MV-4-11 (cell line): ENCODE data around the gene PLXNC1.

Source experiments
- DNase-seq: peaks from one replicate; lab custom pipeline; 2025; lab: John Stamatoyannopoulos, UW

Gene PLXNC1

GRCh38 chr12:94157981-94158411 is 9.6 kb downstream of the PLXNC1 start:
- peak; percentile 35 for DNase-seq

DNA sequence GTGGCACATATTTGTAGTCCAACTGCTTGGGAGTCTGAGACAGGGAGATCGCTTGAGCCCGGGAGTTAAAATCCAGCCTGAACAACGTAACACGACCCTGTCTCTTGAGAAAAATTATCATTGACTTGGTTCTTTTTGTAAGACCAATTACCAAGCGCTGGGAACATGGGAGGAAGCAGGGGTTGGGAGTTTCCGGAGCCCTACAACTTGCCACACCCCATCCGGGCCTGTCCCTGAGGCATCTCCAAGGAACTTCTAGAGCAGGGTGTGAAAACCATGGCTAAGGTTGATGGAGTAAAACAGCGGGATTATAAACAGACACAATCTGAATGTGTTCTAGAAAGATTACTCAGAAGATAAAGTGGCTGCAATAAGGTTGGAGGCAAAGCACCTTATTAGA is 10.3 kb downstream of the PLXNC1 start:
- DNase-seq: no peak

GRCh38 chr12:94162108-94162507 is 13.7 kb downstream of the PLXNC1 start:
- DNase-seq: no peak

- no peak for DNase-seq
These were observed 15.5 kb downstream of the PLXNC1 start for GRCh38 chr12:94163850-94164249.

DNA sequence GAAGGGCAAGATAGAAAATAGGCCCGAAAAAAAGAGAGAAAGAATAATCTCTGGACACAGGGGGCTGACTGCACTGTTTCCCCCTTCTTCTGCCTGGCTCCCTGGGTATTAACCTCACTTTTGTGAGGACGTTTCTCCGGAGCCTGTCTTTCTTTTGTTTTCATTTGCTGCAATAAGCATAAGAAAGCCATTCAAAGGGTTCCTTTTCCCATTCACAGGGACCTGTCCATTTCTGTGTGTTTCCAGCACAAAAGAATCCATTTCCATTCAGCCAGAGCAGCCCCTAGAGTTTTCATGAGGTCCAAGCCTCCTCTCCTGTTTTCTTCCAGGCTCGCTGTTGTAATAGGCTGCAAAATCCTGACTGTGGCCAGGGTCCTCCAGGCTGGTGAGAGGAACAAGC is 16.8 kb downstream of the PLXNC1 start:
- no peak for DNase-seq

DNA sequence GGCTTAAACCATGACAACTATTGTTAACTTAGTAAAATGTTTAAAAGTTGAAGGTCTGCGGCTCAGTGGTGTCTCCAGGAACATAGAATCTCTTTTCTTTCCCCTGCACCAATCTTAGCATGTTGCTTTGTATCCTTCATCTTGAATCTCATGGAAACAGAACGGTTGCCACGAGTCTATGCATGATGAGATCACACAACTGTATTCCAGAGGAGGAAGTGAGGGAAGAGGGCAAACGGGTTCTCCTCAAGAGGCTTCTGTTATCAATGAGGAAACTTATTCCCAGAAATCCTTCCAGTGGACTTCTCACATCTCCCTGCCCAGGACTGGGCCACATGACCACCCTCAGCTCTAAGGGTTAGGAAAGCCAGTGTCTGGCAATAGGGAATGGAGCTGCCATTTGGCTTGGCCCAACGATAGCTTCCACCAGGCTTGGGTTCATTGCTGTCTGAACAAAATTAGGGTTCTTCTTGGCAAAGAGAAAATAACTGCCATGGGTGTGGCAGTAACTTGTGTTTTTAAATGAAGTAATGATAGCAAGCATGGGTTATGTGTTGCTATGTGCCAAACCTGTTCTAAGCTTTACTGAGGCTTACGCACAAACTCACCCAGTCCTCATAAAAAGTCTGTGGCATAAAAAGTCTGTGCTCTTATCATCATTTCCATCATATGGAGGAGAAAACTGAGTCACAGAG is 17.4 kb downstream of the PLXNC1 start:
- DNase-seq: no peak

- no peak for DNase-seq
These were observed 18.8 kb downstream of the PLXNC1 start for GRCh38 chr12:94167071-94167755.

GRCh38 chr12:94167756-94168416 is 19.5 kb downstream of the PLXNC1 start:
- no peak for DNase-seq

- no peak for DNase-seq
These were observed 21.1 kb downstream of the PLXNC1 start for GRCh38 chr12:94169495-94169894.

GRCh38 chr12:94169966-94170689 is 21.8 kb downstream of the PLXNC1 start:
- DNase-seq: no peak

GRCh38 chr12:94170690-94171594 is 22.6 kb downstream of the PLXNC1 start:
- DNase-seq: no peak

DNA sequence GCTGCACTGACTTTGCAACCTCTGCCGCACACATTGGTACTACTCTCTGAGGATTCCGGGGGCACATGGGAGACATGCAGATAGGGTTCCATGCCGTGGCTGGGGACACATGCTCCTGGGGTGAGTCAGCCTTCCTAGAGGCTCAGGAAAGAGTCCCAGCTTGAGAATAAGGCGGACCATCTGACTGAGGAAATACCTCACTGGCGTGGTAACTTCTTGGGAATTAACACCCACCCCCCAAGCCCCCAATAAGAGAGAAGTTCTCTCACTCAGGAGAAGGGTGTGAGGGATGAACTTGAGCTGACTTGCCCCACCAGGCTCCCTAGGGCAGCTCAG is 23.2 kb downstream of the PLXNC1 start:
- no peak for DNase-seq

DNA sequence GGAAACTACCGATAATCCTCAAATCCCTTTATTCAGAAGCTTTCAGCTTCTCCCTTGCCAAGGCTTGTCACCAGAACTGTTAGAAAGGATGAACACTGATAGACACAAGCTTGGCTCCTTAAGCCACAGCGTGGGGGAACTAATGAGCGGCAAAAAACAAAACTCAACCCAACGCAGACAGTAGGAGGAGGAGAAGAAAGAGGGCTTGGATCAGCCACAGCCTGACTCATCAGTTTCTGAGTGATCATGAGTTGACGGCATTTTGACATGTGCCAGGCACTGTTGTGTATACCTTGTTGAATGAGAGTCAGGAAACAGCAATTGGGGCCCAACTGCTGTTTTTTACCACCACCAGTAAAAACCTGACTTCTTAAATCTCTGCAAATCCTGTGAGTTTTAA is 23.7 kb downstream of the PLXNC1 start:
- peak; percentile 59 for DNase-seq

DNA sequence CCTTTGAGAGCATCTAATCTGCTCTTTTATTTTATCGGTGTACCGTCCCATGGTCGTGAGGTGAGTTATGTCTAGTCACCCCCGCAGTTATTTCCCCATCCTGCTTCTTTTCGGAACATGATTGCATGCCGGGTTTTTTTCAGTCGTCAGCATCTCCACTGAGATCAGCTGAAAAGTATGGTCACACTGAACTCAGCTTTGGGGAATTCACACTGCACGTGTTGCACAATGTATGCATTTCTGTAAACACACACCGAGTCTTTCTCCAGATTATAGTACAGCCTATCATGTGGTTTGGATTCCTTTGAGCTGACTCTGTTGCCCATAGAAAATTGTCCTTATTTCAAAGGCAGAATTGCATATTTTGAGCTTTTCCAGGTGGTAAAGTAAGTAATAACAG is 24.6 kb downstream of the PLXNC1 start:
- DNase-seq: peak; percentile 80

GRCh38 chr12:94173660-94174265 is 25.4 kb downstream of the PLXNC1 start:
- DNase-seq: peak; percentile 63

DNA sequence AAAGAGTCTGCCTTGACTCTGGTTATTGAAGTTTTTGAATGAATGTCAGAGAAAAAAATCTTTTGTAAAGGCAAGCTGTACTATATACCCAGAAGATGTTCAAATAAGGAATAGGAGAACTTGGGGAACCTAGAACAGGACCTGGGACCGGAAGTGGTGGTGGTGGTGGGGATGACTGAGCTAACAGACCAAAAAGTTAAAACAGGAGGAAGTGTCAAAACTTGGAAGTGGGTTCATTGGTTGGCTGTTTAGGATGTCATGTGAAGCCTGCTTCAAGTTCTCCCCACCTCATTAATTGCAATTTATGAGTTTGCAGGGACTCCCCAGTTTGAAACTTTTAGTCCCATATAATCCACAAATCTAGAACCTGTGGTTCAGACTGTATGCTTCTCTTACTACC is 26.2 kb downstream of the PLXNC1 start:
- DNase-seq: peak; percentile 95

DNA sequence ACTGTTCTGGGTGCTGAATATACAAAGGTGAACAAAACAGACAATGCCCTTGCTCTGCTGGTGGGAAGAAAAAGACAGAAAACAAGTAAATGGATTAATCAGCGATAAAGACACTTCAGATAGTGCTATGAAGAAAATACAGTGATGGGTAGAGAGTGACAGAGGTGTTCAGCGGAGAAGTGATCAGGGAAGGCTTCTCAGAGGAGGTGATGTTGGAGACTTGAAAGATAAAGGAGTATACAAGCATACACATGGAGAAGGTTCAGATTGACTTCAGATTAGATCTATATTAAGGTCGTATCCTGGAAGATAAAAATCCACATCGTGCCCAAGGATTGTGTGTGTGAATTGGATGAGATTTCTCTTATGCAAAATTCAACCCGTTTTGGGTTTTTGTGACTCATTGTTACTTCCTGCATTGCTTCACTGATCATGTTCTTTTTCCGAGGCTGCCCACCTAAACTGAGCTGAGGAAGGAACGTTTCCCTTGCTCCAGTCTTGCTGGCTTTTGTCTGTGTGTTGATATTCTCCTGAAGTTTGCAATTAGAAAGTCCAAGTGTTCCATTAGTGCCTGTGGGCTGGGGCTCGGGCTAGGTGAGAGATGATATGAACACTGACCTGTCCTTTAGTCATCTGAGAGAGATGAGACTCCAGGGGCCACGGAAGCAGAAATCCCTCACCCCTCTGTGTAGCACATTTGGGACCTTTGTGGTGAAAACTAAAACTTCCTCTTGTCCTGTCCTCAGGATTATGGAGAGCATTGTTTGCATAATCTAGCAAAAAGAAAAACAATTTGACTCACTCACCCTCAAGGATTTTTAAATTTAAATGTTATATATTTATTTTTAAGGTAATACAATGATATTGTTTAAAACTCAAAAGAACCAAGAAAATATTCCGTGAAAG is 27.6 kb downstream of the PLXNC1 start:
- DNase-seq: peak; percentile 74

- no peak for DNase-seq
These were observed 29.7 kb downstream of the PLXNC1 start for GRCh38 chr12:94178054-94178453.

- DNase-seq: peak; percentile 66
These were observed 30.5 kb downstream of the PLXNC1 start for GRCh38 chr12:94178882-94179281.

GRCh38 chr12:94179723-94180122 is 31.3 kb downstream of the PLXNC1 start:
- no peak for DNase-seq
